ENCODE results near the gene SPI1. TPM values are rescaled to one million over a fixed set of nuclear protein-coding genes. Genes with fewer than 3 reads are reported as not detected.

The SPI1 gene
- total and polyA plus RNA-seq, 2 donors (not counting 3 experiments of a cell fraction or from before 2014, with no cell fraction given) = not detected

DNA sequence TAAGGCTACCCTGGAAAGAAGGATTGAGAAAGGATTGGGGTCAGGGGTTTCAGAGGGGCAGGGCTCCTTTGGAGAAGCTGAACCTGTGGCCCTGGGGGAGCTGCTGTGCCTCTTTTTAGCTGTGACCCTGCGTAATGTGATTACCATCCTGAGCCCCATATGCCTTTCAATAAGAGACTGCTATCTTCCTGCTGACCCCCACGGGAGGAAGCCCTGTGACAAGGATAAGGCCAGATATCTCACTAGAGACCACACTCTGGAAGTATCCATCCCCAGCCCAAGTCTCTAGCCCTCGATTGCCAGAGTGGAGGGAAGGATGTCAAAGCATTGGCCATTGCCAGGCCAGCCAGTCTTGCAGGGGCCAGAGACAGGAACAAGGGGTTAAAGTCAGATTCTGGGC is 25.2 kb upstream of the SPI1 start:
- POLR2A ChIA-PET = no interaction called here
- no peak for FAIRE-seq
- dilution Hi-C loops (cut with MboI; ENCODE audit: extremely low pct_ligation_motif_present, low sequenced_read_pairs) = no loop called here

More for the DNA sequence above, 25.2 kb upstream of the SPI1 start:
- TF ChIP-seq FOS (IDR thresholded peaks at IDR 0.05; ENCODE audit: borderline replicate concordance, insufficient read depth, low read length) (no peak), POLR2A (IDR thresholded peaks at IDR 0.05; ENCODE audit: low read depth, low read length) (no peak), EZH2 (IDR thresholded peaks at IDR 0.05; ENCODE audit: borderline replicate concordance, low read depth, low read length, severe bottlenecking) (no peak), CTCF (IDR thresholded peaks at IDR 0.05; ENCODE audit: extremely low read depth in 1 of 2, insufficient read depth in 1 of 2, low read depth in 1 of 2, low read length in 2 of 2) (no peak), MYC (IDR thresholded peaks at IDR 0.05; ENCODE audit: low read depth, low read length) (no peak), JUN (IDR thresholded peaks at IDR 0.05; ENCODE audit: borderline replicate concordance, insufficient read depth, insufficient read length, low read depth) (no peak)
- no peaks in the 10 kb centered on the region for H3K9me1 ChIP-seq (replicated peaks; ENCODE audit: control insufficient read depth, extremely low read depth, insufficient read depth, low read length)
- DNase-seq (ENCODE audit: low read depth, low spot score) = no peak
- no peaks in the 10 kb centered on the region for H3K79me2 ChIP-seq (ENCODE audit: control insufficient read depth, insufficient read depth, low read length)
- no peaks in the 10 kb centered on the region for H3K36me3 ChIP-seq (ENCODE audit: control insufficient read depth in 2 of 2, extremely low read depth in 1 of 2, insufficient read depth in 2 of 2, low read length in 2 of 2)
- no peak overlapping the region for H3K4me3 ChIP-seq (replicated peaks in 1 of 3; ENCODE audit: insufficient read depth in 1 of 3, low read depth in 1 of 3, low read length in 3 of 3)
- no peaks in the 10 kb centered on the region for H3K9me3 ChIP-seq (replicated peaks; ENCODE audit: control insufficient read depth, insufficient read depth, low read length)
- H4K20me1 ChIP-seq (replicated peaks; ENCODE audit: control insufficient read depth, extremely low read depth, insufficient read depth, low read length) = no peaks in the 10 kb centered on the region
- H2AFZ ChIP-seq (ENCODE audit: low read depth, low read length) = no peak overlapping the region
- intact Hi-C loops (cut with micrococcal nuclease) = no loop called here
- no peak overlapping the region for H3K27ac ChIP-seq (ENCODE audit: insufficient read depth, low read depth, low read length)
- H3K4me1 ChIP-seq (ENCODE audit: control insufficient read depth, extremely low read depth, insufficient read depth, low read length) = peaks cover 19% of the 10 kb centered on the region
- no peaks in the 10 kb centered on the region for H3K27me3 ChIP-seq (ENCODE audit: control insufficient read depth in 2 of 2, insufficient read depth in 2 of 2, low read length in 2 of 2)
- no TSS peak for BruUV-seq (replicated peaks)
- no peak overlapping the region for H3K4me2 ChIP-seq (ENCODE audit: insufficient read depth, low read length)
- CTCF ChIA-PET = interaction anchor here (8.2 kb wide), 1 partner anchor 30 kb away, joined by 74 read pairs; no protein-coding TSS in a partner anchor
- no peak overlapping the region for H3K9ac ChIP-seq (replicated peaks; ENCODE audit: extremely low read depth, insufficient read depth, low read length)
